H9 (cell line): ENCODE results near the gene CRYGN. TPM values are rescaled to one million over a fixed set of nuclear protein-coding genes. Genes with fewer than 3 reads are reported as not detected.

ENCODE experiments used
- DNase-seq: peaks from one replicate; pipeline ENCODE4 v3.0.0-alpha.2; 2017
- H2AFZ ChIP-seq: one replicate; pipeline ENCODE4 v1.6.1; 2013; ENCODE audit warnings: mild to moderate bottlenecking, low read length, control low read depth, moderate library complexity
- H2AK5ac ChIP-seq: 2 replicates; pipeline ENCODE4 v1.6.1; 2013; ENCODE audit warnings: low read length, control low read depth, mixed read lengths; ENCODE audit not compliant: insufficient read length
- H2BK120ac ChIP-seq: one replicate; pipeline ENCODE4 v1.6.1; 2013; ENCODE audit warnings: low read depth, mild to moderate bottlenecking, low read length, control low read depth, inconsistent platforms; ENCODE audit not compliant: poor library complexity, severe bottlenecking
- H2BK12ac ChIP-seq: 2 replicates; pipeline ENCODE4 v1.6.1; 2013; ENCODE audit warnings: low read length, control low read depth, mixed read lengths, low read depth; ENCODE audit not compliant: insufficient read length
- H2BK15ac ChIP-seq: 2 replicates; pipeline ENCODE4 v1.6.1; 2013; ENCODE audit warnings: low read depth, low read length, control low read depth
- H2BK20ac ChIP-seq: one replicate; pipeline ENCODE4 v1.6.1; 2013; ENCODE audit warnings: low read depth, mild to moderate bottlenecking, low read length, control low read depth, inconsistent platforms; ENCODE audit not compliant: poor library complexity, severe bottlenecking
- H2BK5ac ChIP-seq: 2 replicates; pipeline ENCODE4 v1.6.1; 2013; ENCODE audit warnings: low read length, control low read depth, mixed read lengths; ENCODE audit not compliant: insufficient read length
- H3K14ac ChIP-seq: 2 replicates; pipeline ENCODE4 v1.6.1; 2013; ENCODE audit warnings: low read length, control low read depth; ENCODE audit not compliant: insufficient read depth
- H3K18ac ChIP-seq: 2 replicates; pipeline ENCODE4 v1.6.1; 2013; ENCODE audit warnings: low read depth, mild to moderate bottlenecking, mixed read lengths, low read length, control low read depth; ENCODE audit not compliant: insufficient read length
- H3K23ac ChIP-seq: 2 replicates; pipeline ENCODE4 v1.6.1; 2013; ENCODE audit warnings: low read length, control low read depth, mixed read lengths, low read depth; ENCODE audit not compliant: insufficient read length
- H3K23me2 ChIP-seq: 2 replicates; pipeline ENCODE4 v1.6.1; 2013; ENCODE audit warnings: low read depth, mild to moderate bottlenecking, mixed read lengths, low read length, control low read depth; ENCODE audit not compliant: insufficient read length, poor library complexity, severe bottlenecking
- H3K27ac ChIP-seq: 2 replicates; pipeline ENCODE4 v1.5.1; 2013; ENCODE audit warnings: low read length, control low read depth, mixed read lengths, low read depth; ENCODE audit not compliant: insufficient read length
- H3K27me3 ChIP-seq: 2 replicates; pipeline ENCODE4 v1.6.1; 2013; ENCODE audit warnings: low read length, control low read depth, inconsistent platforms; ENCODE audit not compliant: insufficient read depth
- H3K4ac ChIP-seq: 2 replicates; pipeline ENCODE4 v1.6.1; 2013; ENCODE audit warnings: low read depth, mild to moderate bottlenecking, control low read depth, inconsistent platforms, low read length, moderate library complexity
- H3K4me1 ChIP-seq: 2 replicates; pipeline ENCODE4 v1.6.1; 2013; ENCODE audit warnings: low read length, control low read depth, inconsistent platforms; ENCODE audit not compliant: insufficient read depth
- H3K4me2 ChIP-seq: 2 replicates; pipeline ENCODE4 v1.6.1; 2013; ENCODE audit warnings: low read length, control low read depth, mixed read lengths; ENCODE audit not compliant: insufficient read length, insufficient read depth
- H3K56ac ChIP-seq: 2 replicates; pipeline ENCODE4 v1.6.1; 2013; ENCODE audit warnings: low read depth, mild to moderate bottlenecking, mixed read lengths, low read length, control low read depth; ENCODE audit not compliant: insufficient read length
- H3K79me1 ChIP-seq: 2 replicates; pipeline ENCODE4 v1.6.1; 2013; ENCODE audit warnings: low read depth, mild to moderate bottlenecking, moderate library complexity, low read length, control low read depth, inconsistent platforms; ENCODE audit not compliant: insufficient read depth, poor library complexity, severe bottlenecking
- H3K79me2 ChIP-seq: 2 replicates; pipeline ENCODE4 v1.6.1; 2013; ENCODE audit warnings: low read length, control low read depth, inconsistent platforms; ENCODE audit not compliant: insufficient read depth
- H3K9ac ChIP-seq: 2 replicates; pipeline ENCODE4 v1.6.1; 2013; ENCODE audit warnings: low read length, control low read depth, mixed read lengths; ENCODE audit not compliant: insufficient read length; ENCODE audit errors: extremely low read depth
- H3K9me3 ChIP-seq: one replicate; pipeline ENCODE4 v1.6.1; 2013; ENCODE audit warnings: low read depth, low read length, inconsistent platforms; ENCODE audit not compliant: control insufficient read depth
- H3T11ph ChIP-seq: one replicate; pipeline ENCODE4 v1.6.1; 2013; ENCODE audit warnings: mild to moderate bottlenecking, low read length, control low read depth, inconsistent platforms
- H4K20me1 ChIP-seq: one replicate; pipeline ENCODE4 v1.6.1; 2013; ENCODE audit not compliant: control insufficient read depth, insufficient read length, insufficient read depth
- H4K5ac ChIP-seq: 2 replicates; pipeline ENCODE4 v1.6.1; 2013; ENCODE audit warnings: low read depth, mild to moderate bottlenecking, mixed read lengths, low read length, control low read depth; ENCODE audit not compliant: insufficient read length
- H4K8ac ChIP-seq: replicated peaks from 2 replicates; pipeline ENCODE4 v1.6.1; 2013; ENCODE audit warnings: low read length, control low read depth, mixed read lengths, low read depth; ENCODE audit not compliant: insufficient read length
- H4K91ac ChIP-seq: 2 replicates; pipeline ENCODE4 v1.6.1; 2013; ENCODE audit warnings: low read depth, mild to moderate bottlenecking, moderate library complexity, mixed read lengths, low read length, control low read depth; ENCODE audit not compliant: insufficient read length
- H3K27ac Mint-ChIP-seq, 3 experiments: 2 replicates in 2 of 3; 3 replicates in 1 of 3; pipeline ENCODE4 v1.8.0; 2020 to 2021; ENCODE audit warnings: mixed read lengths in 3 of 3, mild to moderate bottlenecking in 1 of 3, moderate library complexity in 1 of 3
- H3K27me3 Mint-ChIP-seq: 2 replicates; pipeline ENCODE4 v1.8.0; 2021; ENCODE audit warnings: low read depth, mild to moderate bottlenecking, moderate library complexity, mixed read lengths
- H3K36me3 Mint-ChIP-seq, 3 experiments: 2 replicates in 2 of 3; 3 replicates in 1 of 3; pipeline ENCODE4 v1.8.0; 2020 to 2021; ENCODE audit warnings: low read depth in 3 of 3, mixed read lengths in 3 of 3; ENCODE audit not compliant: insufficient read depth in 1 of 3
- H3K4me1 Mint-ChIP-seq, 2 experiments: 2 replicates each; pipeline ENCODE4 v1.8.0; 2020; ENCODE audit warnings: mixed read lengths in 2 of 2
- H3K4me3 Mint-ChIP-seq, 2 experiments: 2 replicates in 1 of 2; 3 replicates in 1 of 2; pipeline ENCODE4 v1.8.0; 2020 to 2021; ENCODE audit warnings: mild to moderate bottlenecking in 2 of 2, mixed read lengths in 2 of 2, moderate library complexity in 1 of 2
- H3K9me3 Mint-ChIP-seq, 2 experiments: 2 replicates in 1 of 2; 3 replicates in 1 of 2; pipeline ENCODE4 v1.8.0; 2020; ENCODE audit warnings: mild to moderate bottlenecking in 2 of 2, mixed read lengths in 2 of 2, moderate library complexity in 1 of 2
- CTCF ChIP-seq: fragments of 200-600 bp; sonication (generic); conservative IDR thresholded peaks from 3 replicates; pipeline ENCODE4 v1.8.0; 2021; ENCODE audit warnings: antibody characterized with exemption, mild to moderate bottlenecking
- WGBS: extraction: QIAGEN DNeasy Blood & Tissue Kit; methylation state at CpG from one replicate; pipeline ENCODE4 v1.1.7; 2013; ENCODE audit warnings: missing lambda C conversion rate, low lambda C conversion rate, mixed read lengths; ENCODE audit not compliant: insufficient read length; ENCODE audit errors: extremely low coverage; 5-methylcytosine and 5-hydroxymethylcytosine counted together
- total RNA-seq: library from RNA; stranded (reverse); gene quantifications from 2 replicates; pipeline ENCODE4 v1.2.1, GENCODE V29; 2021

CRYGN gene
- total RNA-seq, 1 experiment from 2014 or later: 1.8 TPM

- Histone ChIP-seq H3K79me1 (no peaks in the 10 kb centered on the region), H2BK120ac (no peak overlapping the region), H2BK15ac (no peak overlapping the region), H3K18ac (no peak overlapping the region), H3K4me1 (peaks cover 5% of the 10 kb centered on the region; the same call in 1 of the 2 replicates), H3K79me2 (no peaks in the 10 kb centered on the region), H3K23ac (no peak overlapping the region), H4K8ac (no peak overlapping the region), H3K9ac (no peak overlapping the region), H4K20me1 (no peaks in the 10 kb centered on the region), H3T11ph (no peak overlapping the region), H3K9me3 (no peaks in the 10 kb centered on the region), H3K4ac (no peak overlapping the region), H2BK20ac (no peak overlapping the region), H4K5ac (no peak overlapping the region), H2BK5ac (no peak overlapping the region), H3K27ac (no peak overlapping the region), H2AK5ac (no peak overlapping the region), H3K27me3 (no peaks in the 10 kb centered on the region; the same call in 1 of the 2 replicates), H2BK12ac (no peak overlapping the region), H3K56ac (no peak overlapping the region), H3K4me2 (no peak overlapping the region), H3K23me2 (peaks cover 8% of the 10 kb centered on the region), H2AFZ (no peak overlapping the region), H3K14ac (no peak overlapping the region), H4K91ac (no peak overlapping the region)
- DNase-seq: peak; percentile 15
- Mint-ChIP-seq H3K27me3 (peaks cover 26% of the 10 kb centered on the region), H3K9me3 (no peaks in the 10 kb centered on the region; a peak in 1 of 5 replicates), H3K4me3 (no peak overlapping the region), H3K4me1 (peaks cover 33 to 37% of the 10 kb centered on the region in 2 experiments), H3K36me3 (no peaks in the 10 kb centered on the region), H3K27ac (no peak overlapping the region)
- no peak for TF ChIP-seq CTCF
- WGBS: no CpG with 5 or more reads among the region's 5 CpGs
These were observed 11.2 kb upstream of the CRYGN start for GRCh38 chr7:151451156-151451555.
